Activated gamma-delta T cell (primary cell): ENCODE data around the gene STMND1.

Experiments used
- DNase-seq: peaks from one replicate; lab custom pipeline; 2025; lab: John Stamatoyannopoulos, UW

STMND1 gene

DNA sequence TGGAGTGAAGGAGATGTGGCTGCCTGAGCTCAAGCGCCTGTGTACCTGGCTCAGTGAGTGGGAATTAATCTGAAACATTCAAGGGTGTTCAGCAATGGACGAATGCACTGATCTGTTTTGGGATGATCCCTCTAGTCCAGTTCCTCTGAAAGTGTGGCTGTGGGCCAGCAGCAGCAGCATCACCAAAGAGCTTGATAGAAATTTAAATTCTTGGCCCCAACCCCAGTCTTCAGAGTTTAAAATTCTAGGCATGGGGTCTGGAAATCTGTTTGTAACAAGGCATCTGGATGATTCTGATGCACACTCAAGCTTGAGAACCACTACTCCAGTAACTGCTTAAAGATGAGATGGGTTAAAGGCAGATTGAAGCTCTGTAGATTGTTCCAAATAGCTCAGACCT, 59.2 kb downstream of the STMND1 start:
- DNase-seq: no peak

DNA sequence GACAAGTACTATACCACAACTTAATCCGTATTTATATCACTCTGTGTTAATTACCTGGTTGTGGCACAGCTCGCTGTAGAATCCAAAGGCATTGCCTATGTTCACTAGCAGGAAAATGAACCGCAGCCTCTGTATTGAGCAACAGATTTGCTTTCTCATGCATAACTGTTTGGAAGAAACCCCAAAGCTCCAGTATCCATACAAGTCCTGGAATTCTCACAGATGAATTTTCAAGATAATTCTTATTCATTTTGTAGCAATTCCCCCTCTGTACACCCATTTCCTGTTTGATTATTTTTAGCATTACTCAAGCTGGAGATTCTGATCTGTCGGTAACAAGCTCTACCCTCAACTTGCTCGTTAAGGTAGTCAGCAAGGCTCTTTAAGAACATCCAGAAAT, 63.5 kb downstream of the STMND1 start:
- no peak for DNase-seq

DNA sequence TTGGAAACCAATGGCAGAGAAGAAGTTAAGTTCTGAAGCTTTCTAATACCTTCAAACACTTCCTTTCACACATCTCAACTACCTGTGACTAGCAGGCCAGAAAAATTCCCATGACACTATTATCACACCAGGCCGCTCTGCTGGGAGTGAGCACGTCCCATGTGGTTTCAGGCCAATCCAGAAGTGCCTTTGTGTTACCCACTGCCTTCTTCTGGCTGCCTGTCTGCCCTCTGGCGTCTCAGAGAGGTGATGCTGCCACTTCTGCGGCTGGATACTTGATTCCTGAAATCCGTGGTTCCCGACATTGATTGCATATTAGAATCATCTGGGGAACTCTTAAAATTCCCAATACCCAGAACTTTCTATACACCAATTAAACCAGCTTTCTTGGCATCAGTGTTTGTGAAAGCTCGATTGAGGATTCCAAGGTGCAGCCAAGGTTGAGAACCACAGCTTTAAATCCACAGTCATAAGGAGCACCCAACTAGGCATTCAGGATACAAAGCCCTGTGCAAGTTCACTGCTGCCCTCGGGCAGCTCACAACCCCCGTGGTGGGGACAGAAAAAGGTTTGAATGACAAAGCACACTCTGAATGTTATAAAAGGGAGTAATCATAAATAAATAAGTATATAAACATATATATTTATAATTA, 65.6 kb downstream of the STMND1 start:
- no peak for DNase-seq

DNA sequence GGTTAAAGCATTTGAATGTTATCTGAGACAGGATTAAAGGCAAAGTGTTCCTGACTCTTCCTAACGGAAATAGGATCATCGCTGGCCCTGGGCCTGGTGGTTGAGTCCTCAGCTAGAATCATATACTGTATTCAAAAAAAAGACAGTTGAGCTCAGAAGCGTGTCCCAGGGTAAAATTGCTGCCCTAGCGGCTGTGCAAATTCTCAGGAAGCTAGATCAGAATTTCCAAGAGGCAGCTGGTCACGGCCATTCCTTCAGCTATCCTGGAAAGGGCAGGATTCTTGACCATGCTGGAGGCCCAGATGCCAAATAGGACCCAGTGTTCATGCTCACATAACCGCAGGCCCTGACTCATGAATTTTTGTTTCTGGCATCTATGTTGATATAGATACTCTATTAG, 67.4 kb downstream of the STMND1 start:
- DNase-seq: no peak

DNA sequence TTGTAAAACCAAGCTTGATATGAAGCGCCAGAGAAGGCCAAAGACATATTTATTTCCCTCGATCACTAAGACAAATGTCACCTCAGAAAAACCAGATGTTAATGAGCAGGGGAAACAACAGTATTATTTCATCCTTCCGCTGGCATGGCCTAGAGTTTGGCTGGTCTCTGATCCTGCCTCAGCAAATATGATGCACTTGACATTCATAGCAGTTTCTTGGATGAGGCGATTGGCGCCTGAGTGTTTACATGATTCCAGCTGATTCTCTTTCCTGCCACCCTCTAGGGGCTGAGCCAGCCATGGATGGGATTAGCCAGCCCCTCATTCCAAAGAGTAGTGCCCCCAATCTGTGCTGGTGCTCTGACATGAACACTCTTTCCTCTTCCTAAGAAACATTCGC, 67.9 kb downstream of the STMND1 start:
- DNase-seq: no peak

DNA sequence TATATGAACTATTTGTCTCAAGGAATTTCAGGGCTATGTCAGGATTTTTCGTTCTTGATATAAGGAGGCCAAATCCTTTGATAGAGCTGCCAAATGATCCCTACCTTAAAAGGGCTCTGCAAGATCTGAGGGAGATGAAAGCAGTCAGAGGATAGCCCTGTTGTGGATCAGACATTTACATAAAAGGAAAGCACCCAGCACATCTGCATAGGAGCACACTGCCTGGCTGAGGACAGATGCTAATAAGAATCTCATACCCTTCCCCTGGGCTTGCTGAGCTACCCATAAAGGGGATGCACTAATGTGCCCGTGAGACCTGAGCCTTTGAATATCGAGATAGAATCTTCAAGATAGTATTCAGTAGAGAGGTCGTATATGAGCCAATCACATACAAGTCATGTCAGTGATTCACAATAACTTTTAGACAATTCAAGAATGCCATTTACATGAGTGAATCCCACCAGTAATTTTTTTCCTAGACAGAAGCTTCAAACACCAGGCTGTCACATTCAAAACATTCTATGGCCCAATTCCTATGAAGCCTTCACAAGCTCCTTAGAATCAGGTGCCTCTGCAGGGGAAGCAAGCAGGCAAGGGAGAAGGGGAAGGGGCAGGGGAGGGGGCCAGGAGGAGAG, 71.1 kb downstream of the STMND1 start:
- DNase-seq: no peak

DNA sequence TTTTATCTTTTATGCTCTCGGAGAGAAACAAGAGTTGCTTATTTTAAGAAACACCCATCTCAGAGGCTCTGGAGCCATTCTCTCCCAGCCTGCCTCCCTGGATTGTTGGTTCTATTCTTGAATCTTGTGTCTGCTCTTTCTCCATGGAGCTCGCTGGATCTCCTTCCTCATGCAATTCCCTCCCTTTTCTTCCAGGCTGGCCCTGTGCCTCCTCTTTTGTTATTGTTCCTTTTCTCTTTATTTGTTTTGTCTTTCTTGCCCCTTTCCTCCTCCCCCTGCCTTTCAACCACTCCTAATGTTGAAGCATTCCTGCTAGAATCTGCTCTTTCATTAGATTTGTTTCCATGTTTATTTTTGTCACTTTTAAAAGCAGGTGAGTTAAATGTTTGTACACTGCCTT, 76.5 kb downstream of the STMND1 start:
- DNase-seq: no peak

DNA sequence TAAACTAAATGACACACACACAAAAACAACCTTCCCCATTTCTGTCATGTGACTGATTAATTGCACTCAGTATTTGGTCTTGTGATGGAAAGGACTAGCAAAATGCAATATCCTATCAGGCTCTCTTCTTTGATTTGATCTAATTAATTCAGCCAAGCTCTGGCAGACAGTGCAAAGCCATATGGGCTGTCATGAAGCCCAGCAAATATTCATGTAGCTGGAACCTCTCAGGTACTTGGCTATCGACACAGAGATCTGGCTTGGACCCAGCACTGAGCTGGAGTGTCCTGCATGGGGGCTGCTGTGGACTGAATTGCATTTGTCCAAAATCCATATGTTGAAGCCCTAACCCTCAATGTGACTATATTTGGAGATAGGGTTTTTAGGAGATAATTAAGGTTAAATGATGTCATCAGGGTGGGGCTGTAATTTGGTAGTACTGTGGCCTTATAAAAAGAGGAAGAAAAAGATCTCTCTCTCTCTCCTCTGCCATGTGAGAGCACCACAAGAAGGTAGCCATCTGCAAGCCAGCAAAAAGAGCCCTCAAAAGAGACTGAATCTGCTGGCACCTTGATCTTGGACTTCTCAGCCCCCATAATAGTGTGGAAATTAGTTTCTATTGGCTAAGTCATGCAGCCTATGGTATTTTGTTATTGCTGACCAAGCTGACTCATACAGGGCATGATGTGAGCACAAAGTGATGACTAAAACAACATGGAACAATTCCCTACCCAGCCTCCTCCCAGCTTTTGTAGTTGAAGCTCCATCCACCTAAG, 77.1 kb downstream of the STMND1 start:
- no peak for DNase-seq

DNA sequence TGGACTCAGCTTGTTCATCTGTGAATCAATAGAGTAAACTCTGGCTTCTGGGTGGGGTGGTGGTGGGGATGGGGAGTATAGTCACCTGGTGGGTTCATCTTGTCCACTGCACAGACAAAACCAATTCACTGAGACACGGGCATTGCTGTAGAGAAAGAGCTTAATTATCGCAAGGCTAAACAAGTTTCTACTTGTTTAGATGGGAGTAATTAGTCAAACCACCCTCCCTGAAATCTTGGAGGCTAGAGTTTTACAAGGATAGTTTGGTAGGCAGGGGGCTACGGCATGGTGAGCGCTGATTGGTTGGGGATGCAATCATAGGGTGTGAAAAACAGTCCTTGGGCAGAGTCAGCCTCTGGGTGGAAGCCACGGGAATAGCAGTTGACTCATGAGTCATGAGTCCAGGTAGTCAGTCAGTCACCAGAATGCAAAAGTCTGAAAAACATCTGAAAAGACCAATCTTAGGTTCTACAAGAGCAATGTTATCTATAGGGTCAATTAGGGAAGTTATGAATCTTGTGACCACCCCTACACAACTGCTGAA, 77.8 kb downstream of the STMND1 start:
- no peak for DNase-seq
